HUES64 (cell line): ENCODE measurements around the gene DMBX1.

Experiments used
- H3K27ac ChIP-seq: 2 replicates; pipeline ENCODE4 v1.7.0; 2013; ENCODE audit warnings: low read depth, low read length, inconsistent platforms
- H3K27me3 ChIP-seq: 2 replicates; pipeline ENCODE4 v1.6.1; 2013; ENCODE audit warnings: mild to moderate bottlenecking, low read length; ENCODE audit not compliant: insufficient read depth
- H3K36me3 ChIP-seq: 2 replicates; pipeline ENCODE4 v1.6.1; 2013; ENCODE audit warnings: mild to moderate bottlenecking, low read length; ENCODE audit not compliant: insufficient read depth
- H3K4me1 ChIP-seq: 2 replicates; pipeline ENCODE4 v1.6.1; 2013; ENCODE audit warnings: mild to moderate bottlenecking, low read length, moderate library complexity; ENCODE audit not compliant: insufficient read depth
- H3K4me3 ChIP-seq: 2 replicates; pipeline ENCODE4 v1.5.1; 2013; ENCODE audit warnings: mild to moderate bottlenecking, low read length, moderate library complexity
- H3K9ac ChIP-seq: 2 replicates; pipeline ENCODE4 v1.6.1; 2013; ENCODE audit warnings: mild to moderate bottlenecking, low read depth, low read length
- H3K9me3 ChIP-seq: 2 replicates; pipeline ENCODE4 v1.6.1; 2013; ENCODE audit warnings: low read depth, low read length; ENCODE audit not compliant: insufficient read depth
- WGBS: fragments of 150-250, 120-280 bp; methylation state at CpG from one replicate; pipeline ENCODE4 v1.1.7; 2013; ENCODE audit warnings: missing lambda C conversion rate; 5-methylcytosine and 5-hydroxymethylcytosine counted together

The DMBX1 gene

GRCh38 chr1:46476673-46477072 is 13.0 kb upstream of the DMBX1 start:
- WGBS = 61% methylated on average over 2 of the region's 2 CpGs
- Histone ChIP-seq H3K27ac (no peak overlapping the region), H3K4me3 (no peak overlapping the region), H3K4me1 (peaks cover 22% of the 10 kb centered on the region), H3K36me3 (no peaks in the 10 kb centered on the region), H3K27me3 (peaks cover 95% of the 10 kb centered on the region), H3K9me3 (no peaks in the 10 kb centered on the region), H3K9ac (no peak overlapping the region)

GRCh38 chr1:46477153-46477929 is 12.3 kb upstream of the DMBX1 start:
- no peak overlapping the region for H3K27ac ChIP-seq
- no peak overlapping the region for H3K9ac ChIP-seq
- 40% methylated on average over 11 of the region's 11 CpGs for WGBS
- H3K27me3 ChIP-seq = peaks cover 96% of the 10 kb centered on the region
- H3K9me3 ChIP-seq = no peaks in the 10 kb centered on the region
- H3K4me1 ChIP-seq = peaks cover 22% of the 10 kb centered on the region
- no peak overlapping the region for H3K4me3 ChIP-seq
- no peaks in the 10 kb centered on the region for H3K36me3 ChIP-seq

GRCh38 chr1:46478721-46479485 is 10.7 kb upstream of the DMBX1 start:
- H3K27ac ChIP-seq = no peak overlapping the region
- H3K4me1 ChIP-seq = peaks cover 22% of the 10 kb centered on the region
- H3K36me3 ChIP-seq = no peaks in the 10 kb centered on the region
- WGBS = 77% methylated on average over 8 of the region's 8 CpGs
- H3K4me3 ChIP-seq = no peak overlapping the region
- H3K27me3 ChIP-seq = peaks cover 99% of the 10 kb centered on the region
- no peak overlapping the region for H3K9ac ChIP-seq
- no peaks in the 10 kb centered on the region for H3K9me3 ChIP-seq

- H3K9me3 ChIP-seq = no peaks in the 10 kb centered on the region
- no peak overlapping the region for H3K4me3 ChIP-seq
- H3K36me3 ChIP-seq = no peaks in the 10 kb centered on the region
- no peak overlapping the region for H3K27ac ChIP-seq
- no peak overlapping the region for H3K9ac ChIP-seq
- 19% methylated on average over 17 of the region's 17 CpGs for WGBS
- H3K27me3 ChIP-seq = peaks cover 99% of the 10 kb centered on the region
- peaks cover 22% of the 10 kb centered on the region for H3K4me1 ChIP-seq
Measured at GRCh38 chr1:46479744-46480350, 9.8 kb upstream of the DMBX1 start.

- Histone ChIP-seq H3K4me3 (no peak overlapping the region), H3K4me1 (peaks cover 26% of the 10 kb centered on the region), H3K36me3 (no peaks in the 10 kb centered on the region), H3K27ac (no peak overlapping the region), H3K9me3 (no peaks in the 10 kb centered on the region), H3K27me3 (peaks cover 100% of the 10 kb centered on the region), H3K9ac (no peak overlapping the region)
- WGBS = 36% methylated on average over 7 of the region's 7 CpGs
Measured at GRCh38 chr1:46480959-46481646, 8.5 kb upstream of the DMBX1 start.

- H3K9me3 ChIP-seq = no peaks in the 10 kb centered on the region
- H3K27me3 ChIP-seq = peaks cover 100% of the 10 kb centered on the region
- no peaks in the 10 kb centered on the region for H3K36me3 ChIP-seq
- peaks cover 29% of the 10 kb centered on the region for H3K4me1 ChIP-seq
- no peak overlapping the region for H3K9ac ChIP-seq
- 83% methylated on average over 4 of the region's 4 CpGs for WGBS
- H3K4me3 ChIP-seq = no peak overlapping the region
- no peak overlapping the region for H3K27ac ChIP-seq
Measured at GRCh38 chr1:46481961-46482360, 7.7 kb upstream of the DMBX1 start.

DNA sequence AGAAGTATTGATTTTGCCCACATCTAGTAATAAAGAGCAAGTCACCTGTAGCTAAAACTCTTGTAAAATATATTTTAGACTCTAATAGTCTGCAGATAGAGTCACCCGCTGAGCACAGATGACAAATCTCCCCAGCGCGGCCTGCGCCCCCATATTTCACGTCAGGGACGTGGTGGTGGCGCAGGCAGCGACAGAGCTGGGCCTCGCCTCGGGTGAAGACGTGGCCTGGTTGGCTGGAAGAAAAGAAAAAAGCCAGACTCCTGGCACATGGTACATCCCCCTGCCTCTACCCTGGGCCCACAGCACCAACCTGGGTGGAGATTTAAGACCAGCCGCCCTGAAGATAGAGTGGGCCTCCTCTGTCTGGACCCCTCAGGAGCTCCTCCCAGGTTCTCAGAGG is 6.0 kb upstream of the DMBX1 start:
- no peak overlapping the region for H3K4me3 ChIP-seq
- H3K9me3 ChIP-seq = no peaks in the 10 kb centered on the region
- WGBS = 90% methylated on average over 12 of the region's 12 CpGs
- H3K9ac ChIP-seq = no peak overlapping the region
- H3K36me3 ChIP-seq = no peaks in the 10 kb centered on the region
- H3K27ac ChIP-seq = no peak overlapping the region
- peaks cover 100% of the 10 kb centered on the region for H3K27me3 ChIP-seq
- peaks cover 25% of the 10 kb centered on the region for H3K4me1 ChIP-seq

- WGBS = 22% methylated on average over 14 of the region's 14 CpGs
- Histone ChIP-seq H3K27ac (no peak overlapping the region), H3K27me3 (peaks cover 100% of the 10 kb centered on the region)
Measured at GRCh38 chr1:46484783-46485490, 4.7 kb upstream of the DMBX1 start.

DNA sequence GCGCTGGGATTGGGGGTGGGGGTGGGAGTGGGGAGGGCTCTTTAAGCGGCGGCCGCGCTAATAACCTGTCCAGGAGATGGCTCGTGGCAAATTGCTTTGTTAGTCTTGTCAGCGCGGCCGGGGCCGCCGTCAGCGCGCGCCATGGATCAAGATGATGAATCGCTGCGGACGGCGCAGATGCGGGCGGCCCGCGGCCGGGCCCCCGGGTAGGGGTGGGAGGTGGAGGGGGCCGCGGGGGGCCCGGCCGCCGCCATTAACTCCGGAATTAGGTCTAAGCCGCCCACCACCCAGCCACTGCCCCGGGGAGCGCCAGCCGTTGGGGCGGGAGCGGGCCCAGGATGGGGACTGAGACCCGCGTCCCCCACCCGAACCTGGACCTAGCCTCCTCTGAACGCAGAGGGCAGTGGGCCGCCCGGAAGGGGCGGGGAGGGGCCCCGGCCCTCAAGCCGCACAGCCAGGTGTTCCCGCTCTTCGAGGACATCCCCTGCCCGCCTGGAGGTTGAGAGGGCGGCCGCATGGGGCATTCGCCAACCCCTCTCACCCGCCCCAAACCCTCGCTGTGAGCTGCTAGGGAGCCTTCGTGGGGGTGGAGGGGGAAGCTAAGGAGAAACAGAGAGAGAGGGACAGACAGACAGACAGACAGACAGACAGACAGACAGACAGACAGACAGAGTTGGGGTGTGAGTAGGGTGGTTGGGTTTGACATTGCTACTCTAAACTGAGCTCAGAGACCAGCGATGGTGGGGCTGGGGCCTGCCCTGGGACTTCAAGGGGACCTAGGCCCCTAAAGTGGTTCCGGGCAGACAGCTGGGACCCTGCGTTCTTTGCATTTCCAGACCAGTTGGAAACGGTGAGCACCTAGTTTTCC is 3.8 kb upstream of the DMBX1 start:
- Histone ChIP-seq H3K4me3 (peak overlapping the region; percentile 42), H3K4me1 (peaks cover 17% of the 10 kb centered on the region), H3K27ac (no peak overlapping the region), H3K9ac (no peak overlapping the region), H3K9me3 (no peaks in the 10 kb centered on the region), H3K27me3 (peaks cover 100% of the 10 kb centered on the region), H3K36me3 (no peaks in the 10 kb centered on the region)
- WGBS = 7% methylated on average over 52 of the region's 58 CpGs

More at GRCh38 chr1:46484783-46485490, 4.7 kb upstream of the DMBX1 start:
- Histone ChIP-seq H3K36me3 (no peaks in the 10 kb centered on the region), H3K9ac (no peak overlapping the region), H3K4me1 (peaks cover 22% of the 10 kb centered on the region), H3K9me3 (no peaks in the 10 kb centered on the region), H3K4me3 (no peak overlapping the region)
